GM12878 (cell line): Measurements from ENCODE around the gene SLC9C1. TPM values are rescaled to one million over a fixed set of nuclear protein-coding genes. Genes with fewer than 3 reads are reported as not detected.

Experiments
- EP300 ChIP-seq, 2 experiments: fragments of 150-350 bp in 1 of 2; IDR thresholded peaks; 2 replicates each; pipeline ENCODE4 v1.6.1; 2011 to 2012; ENCODE audit warnings: low read depth in 2 of 2, low read length in 2 of 2, borderline replicate concordance in 1 of 2, improper control_type of control experiment in 1 of 2, inconsistent platforms in 1 of 2; ENCODE audit not compliant: control insufficient read depth in 1 of 2
- HCFC1 ChIP-seq: fragments of 150-350 bp; IDR thresholded peaks from 2 replicates; pipeline ENCODE4 v1.6.1; 2014; ENCODE audit warnings: low read length
- MEF2A ChIP-seq: IDR thresholded peaks from 2 replicates; pipeline ENCODE4 v1.6.1; 2011; ENCODE audit warnings: low read depth, mild to moderate bottlenecking, low read length, moderate library complexity; ENCODE audit not compliant: insufficient read depth
- PAX5 ChIP-seq: IDR thresholded peaks from 2 replicates; pipeline ENCODE4 v1.6.1; 2011; ENCODE audit warnings: low read depth, low read length, borderline replicate concordance
- PML ChIP-seq: IDR thresholded peaks from 2 replicates; pipeline ENCODE4 v1.6.1; 2012; ENCODE audit warnings: low read length, inconsistent platforms
- SIN3A ChIP-seq: IDR thresholded peaks from 2 replicates; pipeline ENCODE4 v1.6.1; 2012; ENCODE audit warnings: low read depth, low read length, improper control_type of control experiment
- SIX5 ChIP-seq: IDR thresholded peaks from 2 replicates; pipeline ENCODE4 v1.6.1; 2011; ENCODE audit warnings: mild to moderate bottlenecking, low read depth, low read length, moderate library complexity; ENCODE audit not compliant: severe bottlenecking
- SMC3 ChIP-seq: IDR thresholded peaks from 2 replicates; pipeline ENCODE4 v1.6.1; 2011; ENCODE audit warnings: low read length, improper control_type of control experiment, borderline replicate concordance
- SP1 ChIP-seq: IDR thresholded peaks from one replicate; pipeline ENCODE4 v1.6.1; 2011; ENCODE audit warnings: low read depth, low read length
- SRF ChIP-seq, 2 experiments: IDR thresholded peaks; 2 replicates each; pipeline ENCODE4 v1.6.1; 2011; ENCODE audit warnings: low read depth in 2 of 2, low read length in 2 of 2, mild to moderate bottlenecking in 1 of 2, moderate library complexity in 1 of 2
- STAT1 ChIP-seq: fragments of 450-650 bp; conservative IDR thresholded peaks from 2 replicates; pipeline ENCODE4 v1.6.1; 2014; ENCODE audit warnings: antibody characterized with exemption, mild to moderate bottlenecking
- TARDBP ChIP-seq: IDR thresholded peaks from 2 replicates; pipeline ENCODE4 v1.6.1; 2016; ENCODE audit warnings: borderline replicate concordance
- TCF12 ChIP-seq: IDR thresholded peaks from 2 replicates; pipeline ENCODE4 v1.6.1; 2011; ENCODE audit warnings: low read depth, mild to moderate bottlenecking, low read length
- ZNF274 ChIP-seq: IDR thresholded peaks from one replicate; pipeline ENCODE4 v1.8.0; 2011; ENCODE audit not compliant: insufficient read length, insufficient read depth
- ZNF384 ChIP-seq: IDR thresholded peaks from 2 replicates; pipeline ENCODE4 v1.6.1; 2012; ENCODE audit warnings: low read depth, mild to moderate bottlenecking, low read length, improper control_type of control experiment, borderline replicate concordance
- polyA plus RNA-seq, 11 experiments: library from polyadenylated mRNA; depleted of rRNA in 4 of 11; unstranded in 6 of 11; stranded (reverse) in 5 of 11; fragments of >200 nt; fragmentation: Nextera tagmentation in 4 of 11; fragmentation: Illumina TruSeq in 1 of 11; extraction: Ambion mirVana in 4 of 11; extraction: Trizol in 1 of 11; gene quantifications; 1 replicate in 1 of 11; 2 replicates in 10 of 11; pipeline versions ENCODE4 v1.2.1 to v1.2.3, GENCODE V29; 2011 to 2016; ENCODE audit warnings: inconsistent platforms in 2 of 11, missing spikeins in 2 of 11, low read depth in 1 of 11
- total RNA-seq, 4 experiments: library from RNA; depleted of rRNA in 3 of 4; stranded (reverse); fragments of >200 nt in 3 of 4; fragmentation: Illumina TruSeq in 1 of 4; extraction: Trizol in 1 of 4; gene quantifications; 2 replicates each; pipeline versions ENCODE4 v1.2.1 to v1.2.3, GENCODE V29; 2013 to 2021
- TF ChIP-seq, protein P1 (sequence below): IDR thresholded peaks from 2 replicates; pipeline ENCODE4 v1.6.1; 2011; ENCODE audit warnings: borderline replicate concordance, low read depth, mild to moderate bottlenecking, moderate library complexity, low read length; ENCODE audit not compliant: insufficient read depth, poor library complexity, severe bottlenecking
- TF ChIP-seq, protein P2 (sequence below): IDR thresholded peaks from 2 replicates; pipeline ENCODE4 v1.6.1; 2012; ENCODE audit warnings: low read depth, low read length, improper control_type of control experiment
- TF ChIP-seq, protein P3 (sequence below): IDR thresholded peaks from 2 replicates; pipeline ENCODE4 v1.6.1; 2011; ENCODE audit warnings: borderline replicate concordance, low read depth, mild to moderate bottlenecking, moderate library complexity, mixed read lengths, low read length; ENCODE audit not compliant: insufficient read depth; ENCODE audit errors: extremely low read length
- TF ChIP-seq, protein P4 (sequence below): fragments of 450-650 bp; IDR thresholded peaks from 2 replicates; pipeline ENCODE4 v1.6.1; 2017; ENCODE audit warnings: mild to moderate bottlenecking, moderate library complexity
- TF ChIP-seq, protein P5 (sequence below): fragments of 450-650 bp; IDR thresholded peaks from 2 replicates; pipeline ENCODE4 v1.6.1; 2018; ENCODE audit warnings: mild to moderate bottlenecking, low read depth, moderate library complexity; ENCODE audit not compliant: partially characterized antibody

SLC9C1 gene
- total and polyA plus RNA-seq, 10 of the 15 experiments (the other 5 are each of a cell fraction or from before 2014, with no cell fraction given) = not detected

DNA sequence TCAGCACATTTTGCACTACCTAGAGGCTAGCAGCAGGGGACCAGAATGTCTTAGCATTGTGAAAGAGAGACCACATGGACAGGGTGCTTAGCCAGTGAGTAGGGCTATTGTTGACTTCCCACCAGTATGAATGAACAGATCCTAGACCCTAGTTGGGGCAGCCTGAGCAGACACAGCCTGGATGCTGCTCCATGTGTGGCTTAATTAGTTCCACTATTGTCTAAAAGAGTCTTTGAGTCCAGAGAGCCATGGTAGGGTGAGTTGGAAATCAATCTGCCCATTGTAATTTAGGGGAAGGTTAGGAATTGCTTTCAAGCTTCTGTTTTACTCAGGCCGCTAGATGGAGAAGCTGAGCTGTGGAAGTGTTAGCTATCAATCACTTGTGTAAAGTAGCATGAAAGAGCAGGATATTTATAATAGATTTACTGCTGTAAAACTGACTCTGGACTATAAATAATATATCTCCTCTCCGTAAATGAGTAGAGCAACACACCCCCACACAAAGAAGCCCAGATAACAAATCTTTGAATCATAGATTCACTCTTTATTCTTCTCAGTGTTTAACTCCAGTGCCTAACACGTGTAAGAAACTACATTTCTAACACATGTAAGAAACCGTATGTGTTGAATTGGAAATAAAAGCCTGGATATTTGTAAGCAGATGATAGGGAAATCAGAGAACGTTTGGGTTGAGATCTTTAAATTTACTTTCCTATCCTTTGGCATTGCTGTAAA, 156.9 kb downstream of the SLC9C1 start (continued):
- TF ChIP-seq ZNF274 = no peak
- TF ChIP-seq PAX5 = no peak
- TF ChIP-seq, protein P1, sequence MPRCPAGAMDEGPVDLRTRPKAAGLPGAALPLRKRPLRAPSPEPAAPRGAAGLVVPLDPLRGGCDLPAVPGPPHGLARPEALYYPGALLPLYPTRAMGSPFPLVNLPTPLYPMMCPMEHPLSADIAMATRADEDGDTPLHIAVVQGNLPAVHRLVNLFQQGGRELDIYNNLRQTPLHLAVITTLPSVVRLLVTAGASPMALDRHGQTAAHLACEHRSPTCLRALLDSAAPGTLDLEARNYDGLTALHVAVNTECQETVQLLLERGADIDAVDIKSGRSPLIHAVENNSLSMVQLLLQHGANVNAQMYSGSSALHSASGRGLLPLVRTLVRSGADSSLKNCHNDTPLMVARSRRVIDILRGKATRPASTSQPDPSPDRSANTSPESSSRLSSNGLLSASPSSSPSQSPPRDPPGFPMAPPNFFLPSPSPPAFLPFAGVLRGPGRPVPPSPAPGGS = no peak
- TF ChIP-seq SP1 = no peak
- TF ChIP-seq STAT1 = 0 out of 2 replicates have a peak, but pooled peaks have one; percentile 40
- no peak for TF ChIP-seq ZNF384
- no peak for TF ChIP-seq SRF (IDR thresholded peaks at IDR 0.05; ENCODE audit: low read depth in 2 of 2, low read length in 2 of 2)
- TF ChIP-seq SIN3A = no peak
- peak; percentile 72; the same call in 1 of the 2 replicates for TF ChIP-seq SMC3
- no peak for TF ChIP-seq TCF12
- no peak for TF ChIP-seq SIX5
- 0 out of 4 replicates have a peak, but pooled peaks of 1 of the 2 experiments have one; percentile 32 for TF ChIP-seq EP300 (IDR thresholded peaks at IDR 0.05; ENCODE audit: borderline replicate concordance in 1 of 2, control insufficient read depth in 1 of 2, low read depth in 2 of 2, low read length in 2 of 2)
- no peak for TF ChIP-seq TARDBP
- no peak for TF ChIP-seq HCFC1
- TF ChIP-seq, protein P2, sequence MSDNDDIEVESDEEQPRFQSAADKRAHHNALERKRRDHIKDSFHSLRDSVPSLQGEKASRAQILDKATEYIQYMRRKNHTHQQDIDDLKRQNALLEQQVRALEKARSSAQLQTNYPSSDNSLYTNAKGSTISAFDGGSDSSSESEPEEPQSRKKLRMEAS = no peak
- TF ChIP-seq, protein P3, sequence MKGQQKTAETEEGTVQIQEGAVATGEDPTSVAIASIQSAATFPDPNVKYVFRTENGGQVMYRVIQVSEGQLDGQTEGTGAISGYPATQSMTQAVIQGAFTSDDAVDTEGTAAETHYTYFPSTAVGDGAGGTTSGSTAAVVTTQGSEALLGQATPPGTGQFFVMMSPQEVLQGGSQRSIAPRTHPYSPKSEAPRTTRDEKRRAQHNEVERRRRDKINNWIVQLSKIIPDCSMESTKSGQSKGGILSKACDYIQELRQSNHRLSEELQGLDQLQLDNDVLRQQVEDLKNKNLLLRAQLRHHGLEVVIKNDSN = no peak
- TF ChIP-seq, protein P4, sequence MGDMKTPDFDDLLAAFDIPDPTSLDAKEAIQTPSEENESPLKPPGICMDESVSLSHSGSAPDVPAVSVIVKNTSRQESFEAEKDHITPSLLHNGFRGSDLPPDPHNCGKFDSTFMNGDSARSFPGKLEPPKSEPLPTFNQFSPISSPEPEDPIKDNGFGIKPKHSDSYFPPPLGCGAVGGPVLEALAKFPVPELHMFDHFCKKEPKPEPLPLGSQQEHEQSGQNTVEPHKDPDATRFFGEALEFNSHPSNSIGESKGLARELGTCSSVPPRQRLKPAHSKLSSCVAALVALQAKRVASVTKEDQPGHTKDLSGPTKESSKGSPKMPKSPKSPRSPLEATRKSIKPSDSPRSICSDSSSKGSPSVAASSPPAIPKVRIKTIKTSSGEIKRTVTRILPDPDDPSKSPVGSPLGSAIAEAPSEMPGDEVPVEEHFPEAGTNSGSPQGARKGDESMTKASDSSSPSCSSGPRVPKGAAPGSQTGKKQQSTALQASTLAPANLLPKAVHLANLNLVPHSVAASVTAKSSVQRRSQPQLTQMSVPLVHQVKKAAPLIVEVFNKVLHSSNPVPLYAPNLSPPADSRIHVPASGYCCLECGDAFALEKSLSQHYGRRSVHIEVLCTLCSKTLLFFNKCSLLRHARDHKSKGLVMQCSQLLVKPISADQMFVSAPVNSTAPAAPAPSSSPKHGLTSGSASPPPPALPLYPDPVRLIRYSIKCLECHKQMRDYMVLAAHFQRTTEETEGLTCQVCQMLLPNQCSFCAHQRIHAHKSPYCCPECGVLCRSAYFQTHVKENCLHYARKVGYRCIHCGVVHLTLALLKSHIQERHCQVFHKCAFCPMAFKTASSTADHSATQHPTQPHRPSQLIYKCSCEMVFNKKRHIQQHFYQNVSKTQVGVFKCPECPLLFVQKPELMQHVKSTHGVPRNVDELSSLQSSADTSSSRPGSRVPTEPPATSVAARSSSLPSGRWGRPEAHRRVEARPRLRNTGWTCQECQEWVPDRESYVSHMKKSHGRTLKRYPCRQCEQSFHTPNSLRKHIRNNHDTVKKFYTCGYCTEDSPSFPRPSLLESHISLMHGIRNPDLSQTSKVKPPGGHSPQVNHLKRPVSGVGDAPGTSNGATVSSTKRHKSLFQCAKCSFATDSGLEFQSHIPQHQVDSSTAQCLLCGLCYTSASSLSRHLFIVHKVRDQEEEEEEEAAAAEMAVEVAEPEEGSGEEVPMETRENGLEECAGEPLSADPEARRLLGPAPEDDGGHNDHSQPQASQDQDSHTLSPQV = 0 out of 2 replicates have a peak, but pooled peaks have one; percentile 55
- peak; percentile 90 for TF ChIP-seq MEF2A
- TF ChIP-seq, protein P5, sequence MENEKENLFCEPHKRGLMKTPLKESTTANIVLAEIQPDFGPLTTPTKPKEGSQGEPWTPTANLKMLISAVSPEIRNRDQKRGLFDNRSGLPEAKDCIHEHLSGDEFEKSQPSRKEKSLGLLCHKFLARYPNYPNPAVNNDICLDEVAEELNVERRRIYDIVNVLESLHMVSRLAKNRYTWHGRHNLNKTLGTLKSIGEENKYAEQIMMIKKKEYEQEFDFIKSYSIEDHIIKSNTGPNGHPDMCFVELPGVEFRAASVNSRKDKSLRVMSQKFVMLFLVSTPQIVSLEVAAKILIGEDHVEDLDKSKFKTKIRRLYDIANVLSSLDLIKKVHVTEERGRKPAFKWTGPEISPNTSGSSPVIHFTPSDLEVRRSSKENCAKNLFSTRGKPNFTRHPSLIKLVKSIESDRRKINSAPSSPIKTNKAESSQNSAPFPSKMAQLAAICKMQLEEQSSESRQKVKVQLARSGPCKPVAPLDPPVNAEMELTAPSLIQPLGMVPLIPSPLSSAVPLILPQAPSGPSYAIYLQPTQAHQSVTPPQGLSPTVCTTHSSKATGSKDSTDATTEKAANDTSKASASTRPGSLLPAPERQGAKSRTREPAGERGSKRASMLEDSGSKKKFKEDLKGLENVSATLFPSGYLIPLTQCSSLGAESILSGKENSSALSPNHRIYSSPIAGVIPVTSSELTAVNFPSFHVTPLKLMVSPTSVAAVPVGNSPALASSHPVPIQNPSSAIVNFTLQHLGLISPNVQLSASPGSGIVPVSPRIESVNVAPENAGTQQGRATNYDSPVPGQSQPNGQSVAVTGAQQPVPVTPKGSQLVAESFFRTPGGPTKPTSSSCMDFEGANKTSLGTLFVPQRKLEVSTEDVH = no peak
- no peak for TF ChIP-seq PML
